H1 (cell line): ENCODE data around the gene GAK. TPM values are rescaled to one million over a fixed set of nuclear protein-coding genes. Genes with fewer than 3 reads are reported as not detected.

Experiments
- CBX5 ChIP-seq: fragments of 300-800, 300-1000 bp; sonication (generic); IDR thresholded peaks from 2 replicates; pipeline ENCODE4 v1.7.1; 2016; ENCODE audit warnings: antibody characterized with exemption, low read length, low read depth
- CHD2 ChIP-seq: IDR thresholded peaks from 2 replicates; pipeline ENCODE4 v1.6.1; 2012; ENCODE audit warnings: low read length, improper control_type of control experiment
- CTBP2 ChIP-seq: IDR thresholded peaks from 2 replicates; pipeline ENCODE4 v1.7.0; 2011; ENCODE audit warnings: borderline replicate concordance, mild to moderate bottlenecking, moderate library complexity, mixed read lengths, low read length; ENCODE audit not compliant: insufficient read depth, insufficient read length
- YY1 ChIP-seq: IDR thresholded peaks from 2 replicates; pipeline ENCODE4 v1.6.1; 2011; ENCODE audit warnings: low read depth, mild to moderate bottlenecking, low read length
- polyA plus RNA-seq, 7 experiments: library from polyadenylated mRNA; depleted of rRNA in 3 of 7; stranded (reverse) in 5 of 7; unstranded in 2 of 7; fragments of >200 nt in 5 of 7; fragments of 200-250 nt in 2 of 7; gene quantifications; 1 replicate in 5 of 7; 2 replicates in 1 of 7; 4 replicates in 1 of 7; pipeline versions ENCODE4 v1.2.1 to v1.2.3, GENCODE V29; 2011 to 2013; ENCODE audit warnings: missing spikeins in 2 of 7, mixed read lengths in 2 of 7
- total RNA-seq: library from RNA; stranded (reverse); fragmentation: NEBNext Ultra II Directional; extraction: Animal tissue kit (Norgen Biotek cat#: 25700); gene quantifications from 2 replicates; pipeline ENCODE4 v1.2.1, GENCODE V29; 2021

The GAK gene
- total and polyA plus RNA-seq, 2 of the 8 experiments (the other 6 are each of a cell fraction or from before 2014, with no cell fraction given) = 31.5 to 70.8 TPM

DNA sequence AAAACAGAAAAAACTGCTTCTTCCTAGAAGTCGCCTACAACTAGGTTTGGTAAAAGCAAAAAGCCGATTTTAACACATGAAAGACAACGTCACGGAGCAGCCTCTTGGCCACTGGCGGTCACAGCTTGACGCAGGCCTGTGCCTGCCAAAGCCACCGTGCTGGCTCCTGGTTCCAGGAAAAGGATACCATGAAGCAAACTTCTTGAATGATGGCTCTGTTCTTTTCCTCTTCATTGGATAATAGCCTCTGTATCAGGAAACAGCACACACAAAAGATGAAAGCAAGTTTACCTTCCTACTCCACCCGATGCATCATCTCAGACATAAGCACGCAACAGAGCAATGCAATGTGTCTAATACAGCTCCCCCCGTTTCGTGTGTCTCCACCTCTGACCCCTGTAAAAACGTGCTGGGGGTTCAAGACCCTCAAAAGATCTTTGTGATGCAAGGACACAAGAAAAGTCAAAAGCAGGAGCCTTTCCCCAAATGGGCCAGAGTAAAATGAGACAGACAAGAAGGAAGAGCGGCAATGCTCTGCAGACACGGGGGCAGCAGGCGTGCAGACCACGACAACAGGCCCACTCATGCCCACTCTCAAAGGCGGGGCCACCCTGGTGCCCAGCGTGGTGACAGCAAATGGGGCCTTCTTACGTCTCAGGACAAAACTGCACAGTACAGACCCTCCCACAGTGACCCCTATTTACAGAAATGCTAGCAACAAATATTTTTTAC, 19.4 kb downstream of the GAK start (continued):
- no peak for TF ChIP-seq CTBP2
- no peak for TF ChIP-seq YY1
- TF ChIP-seq CHD2 = no peak
- no peak for TF ChIP-seq CBX5
- TF ChIP-seq, all 59 proteins: peak for 0
